HCT116 (cell line): ENCODE measurements around the gene CABLES1. TPM values are rescaled to one million over a fixed set of nuclear protein-coding genes. Genes with fewer than 3 reads are reported as not detected.

Experiments used
- ATAC-seq: fragments of 200-7000 bp; cut with Tn5 transposase; 2 replicates; pipeline ENCODE4 v1.9.1; 2020; ENCODE audit warnings: mild to moderate bottlenecking, moderate library complexity
- BruUV-seq: library from RNA; stranded (reverse); fragments of 400-500 nt; replicated peaks from 2 replicates; lab custom pipeline; 2021; lab: Mats Ljungman, UMichigan
- CTCF ChIA-PET: fragments of 300-600 bp; sonication (Branson Sonifier 250); formaldehyde crosslinking; loops from one replicate; lab custom pipeline; 2021; ENCODE audit warnings: antibody characterized with exemption; lab: Charles Lee
- POLR2A ChIA-PET: fragments of 300-600, 350-600 bp; sonication (Branson Sonifier 250); formaldehyde crosslinking; loops from one replicate; lab custom pipeline; 2021; ENCODE audit warnings: antibody characterized with exemption; lab: Charles Lee
- RAD21 ChIA-PET, 2 experiments: fragments of 300-600 bp; sonication (Branson Sonifier 250); formaldehyde crosslinking; loops; one replicate each; lab custom pipeline; 2023; ENCODE audit warnings: low total read pairs in 2 of 2; ENCODE audit not compliant: uncharacterized antibody in 2 of 2, unreplicated experiment in 2 of 2, low non-redundant PET in 1 of 2; lab: Charles Lee
- DNase-seq: peaks from one replicate; pipeline ENCODE4 v3.0.0-alpha.2; 2010; ENCODE audit warnings: low read depth, low spot score
- H2AFZ ChIP-seq: fragments of 200-600 bp; shearing (Covaris generic), sonication (generic); 2 replicates; pipeline ENCODE4 v1.6.1; 2017; ENCODE audit warnings: low read depth, mixed run types, mixed read lengths, antibody characterized with exemption, low read length; ENCODE audit not compliant: poor library complexity, severe bottlenecking
- H3K27ac ChIP-seq: 2 replicates; pipeline ENCODE4 v1.5.1; 2012; ENCODE audit warnings: low read depth, low read length
- H3K27me3 ChIP-seq: fragments of 200-600 bp; sonication (generic); 2 replicates; pipeline ENCODE4 v1.6.1; 2016; ENCODE audit warnings: mixed run types, low read length, mixed read lengths; ENCODE audit not compliant: insufficient read depth
- H3K36me3 ChIP-seq, 2 experiments: fragments of 200-500 bp in 1 of 2; fragments of 200-600 bp in 1 of 2; sonication (Bioruptor generic) in 1 of 2; sonication (generic) in 1 of 2; 2 replicates each; pipeline versions ENCODE4 v1.5.1 to v1.6.1; 2014 to 2016; ENCODE audit warnings: low read length in 2 of 2, inconsistent platforms in 1 of 2, mixed read lengths in 1 of 2, mixed run types in 1 of 2; ENCODE audit not compliant: insufficient read depth in 2 of 2, control insufficient read depth in 1 of 2
- H3K4me1 ChIP-seq, 2 experiments: fragments of 200-600 bp in 1 of 2; sonication (generic) in 1 of 2; 2 replicates each; pipeline versions ENCODE4 v1.5.1 to v1.6.1; 2012 to 2017; ENCODE audit warnings: low read length in 2 of 2, inconsistent platforms in 1 of 2, mild to moderate bottlenecking in 1 of 2, mixed read lengths in 1 of 2, mixed run types in 1 of 2, moderate library complexity in 1 of 2; ENCODE audit not compliant: insufficient read depth in 2 of 2, control insufficient read depth in 1 of 2
- H3K4me2 ChIP-seq: fragments of 200-600 bp; sonication (generic); 2 replicates; pipeline ENCODE4 v1.6.1; 2017; ENCODE audit warnings: mixed run types, low read length, mixed read lengths
- H3K4me3 ChIP-seq, 2 experiments: fragments of 200-600 bp in 1 of 2; sonication (generic) in 1 of 2; replicated peaks in 1 of 2; 2 replicates each; pipeline ENCODE4 v1.5.1; 2011 to 2016; ENCODE audit warnings: low read length in 2 of 2, control low read depth in 1 of 2, low read depth in 1 of 2, mild to moderate bottlenecking in 1 of 2, mixed read lengths in 1 of 2, mixed run types in 1 of 2
- H3K79me2 ChIP-seq: fragments of 200-600 bp; sonication (generic); 2 replicates; pipeline ENCODE4 v1.6.1; 2017; ENCODE audit warnings: mild to moderate bottlenecking, mixed run types, low read length, moderate library complexity, mixed read lengths; ENCODE audit not compliant: insufficient read depth
- H3K9ac ChIP-seq: fragments of 200-600 bp; sonication (generic); 2 replicates; pipeline ENCODE4 v1.6.1; 2016; ENCODE audit warnings: low read length, mixed read lengths
- H3K9me2 ChIP-seq: fragments of 200-600 bp; sonication (generic), shearing (Covaris generic); 2 replicates; pipeline ENCODE4 v1.6.1; 2017; ENCODE audit warnings: mixed run types, mild to moderate bottlenecking, moderate library complexity; ENCODE audit not compliant: insufficient read depth
- H3K9me3 ChIP-seq, 2 experiments: fragments of 200-500 bp in 1 of 2; fragments of 200-600 bp in 1 of 2; sonication (Bioruptor generic) in 1 of 2; sonication (generic) in 1 of 2; 2 replicates each; pipeline ENCODE4 v1.6.1; 2014 to 2017; ENCODE audit warnings: low read length in 2 of 2, mixed read lengths in 2 of 2, inconsistent platforms in 1 of 2, low read depth in 1 of 2, mild to moderate bottlenecking in 1 of 2, mixed run types in 1 of 2, moderate library complexity in 1 of 2; ENCODE audit not compliant: control insufficient read depth in 1 of 2, insufficient read depth in 1 of 2
- H4K20me1 ChIP-seq: fragments of 200-600 bp; sonication (generic), shearing (Covaris generic); 2 replicates; pipeline ENCODE4 v1.6.1; 2017; ENCODE audit warnings: mixed run types, mild to moderate bottlenecking, moderate library complexity; ENCODE audit not compliant: insufficient read depth
- CBX3 ChIP-seq: IDR thresholded peaks from 2 replicates; pipeline ENCODE4 v1.6.1; 2012; ENCODE audit warnings: low read depth
- CEBPB ChIP-seq: IDR thresholded peaks from 2 replicates; pipeline ENCODE4 v1.6.1; 2012; ENCODE audit warnings: low read depth
- EZH2 ChIP-seq: fragments of 200-600 bp; sonication (generic); IDR thresholded peaks from 2 replicates; pipeline ENCODE4 v1.6.1; 2017; ENCODE audit warnings: antibody characterized with exemption, mixed run types
- EZH2phosphoT487 ChIP-seq: fragments of 200-600 bp; IDR thresholded peaks from 2 replicates; pipeline ENCODE4 v1.6.1; 2018; ENCODE audit warnings: antibody characterized with exemption, borderline replicate concordance
- FOSL1 ChIP-seq: IDR thresholded peaks from 2 replicates; pipeline ENCODE4 v1.6.1; 2012; ENCODE audit warnings: low read depth
- JUND ChIP-seq: IDR thresholded peaks from 2 replicates; pipeline ENCODE4 v1.6.1; 2012
- POLR2AphosphoS5 ChIP-seq: IDR thresholded peaks from 2 replicates; pipeline ENCODE4 v1.6.1; 2011; ENCODE audit warnings: mild to moderate bottlenecking, low read depth, low read length, moderate library complexity
- REST ChIP-seq: IDR thresholded peaks from 2 replicates; pipeline ENCODE4 v1.6.1; 2012; ENCODE audit warnings: low read depth
- SP1 ChIP-seq: IDR thresholded peaks from 2 replicates; pipeline ENCODE4 v1.6.1; 2012; ENCODE audit warnings: low read depth
- TCF7L2 ChIP-seq: IDR thresholded peaks from 2 replicates; pipeline ENCODE4 v1.7.0; 2011; ENCODE audit warnings: borderline replicate concordance, inconsistent platforms; ENCODE audit not compliant: insufficient read depth, insufficient read length; ENCODE audit errors: extremely low read depth
- YY1 ChIP-seq: IDR thresholded peaks from 2 replicates; pipeline ENCODE4 v1.6.1; 2011; ENCODE audit warnings: low read length, low read depth, moderate library complexity, mild to moderate bottlenecking; ENCODE audit not compliant: insufficient replicate concordance; ENCODE audit errors: extremely low read depth
- intact Hi-C: fragments of 100-400 bp; cut with micrococcal nuclease; formaldehyde crosslinking; loops from 2 replicates; pipeline ENCODE4 v1.10.0; 2022
- total RNA-seq: library from RNA; stranded (reverse); gene quantifications from one replicate; pipeline ENCODE4 v1.2.1, GENCODE V29; 2021; ENCODE audit not compliant: unreplicated experiment
- TF ChIP-seq, protein P1 (sequence below): IDR thresholded peaks from 2 replicates; pipeline ENCODE4 v1.6.1; 2012
- TF ChIP-seq, protein P2 (sequence below): IDR thresholded peaks from 2 replicates; pipeline ENCODE4 v1.6.1; 2011; ENCODE audit warnings: mild to moderate bottlenecking, low read length, moderate library complexity; ENCODE audit not compliant: insufficient replicate concordance; ENCODE audit errors: extremely low read depth
- TF ChIP-seq, protein P3 (sequence below): IDR thresholded peaks from 2 replicates; pipeline ENCODE4 v1.6.1; 2012

Gene CABLES1
- total RNA-seq, 1 experiment from 2014 or later: 7.7 TPM

DNA sequence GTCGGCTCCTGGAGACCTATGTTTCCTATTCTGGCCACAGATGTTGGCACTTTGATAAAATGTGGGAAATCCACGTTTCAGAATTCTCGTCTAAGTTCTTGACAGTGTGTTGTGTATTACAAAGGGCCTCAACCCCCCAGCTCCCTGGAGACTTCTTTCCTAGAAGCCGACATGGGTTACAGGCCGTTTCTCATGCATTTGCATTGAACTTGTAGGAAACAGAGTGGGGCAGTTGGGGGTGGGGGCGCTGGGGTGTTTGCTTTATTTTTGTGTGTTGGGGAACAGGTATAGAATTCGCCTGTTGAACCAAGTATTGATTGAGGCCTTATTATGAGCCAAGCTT lies 104.0 kb downstream of the CABLES1 start (continued):
- no peak for TF ChIP-seq CBX3
- TF ChIP-seq EZH2: no peak
- no peak for TF ChIP-seq TCF7L2
- TF ChIP-seq YY1: no peak
- TF ChIP-seq, protein P1, sequence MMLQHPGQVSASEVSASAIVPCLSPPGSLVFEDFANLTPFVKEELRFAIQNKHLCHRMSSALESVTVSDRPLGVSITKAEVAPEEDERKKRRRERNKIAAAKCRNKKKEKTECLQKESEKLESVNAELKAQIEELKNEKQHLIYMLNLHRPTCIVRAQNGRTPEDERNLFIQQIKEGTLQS: no peak
- TF ChIP-seq CEBPB: no peak
- no peak for TF ChIP-seq EZH2phosphoT487
- TF ChIP-seq SP1: no peak
- no peak for TF ChIP-seq FOSL1
- TF ChIP-seq, protein P2, sequence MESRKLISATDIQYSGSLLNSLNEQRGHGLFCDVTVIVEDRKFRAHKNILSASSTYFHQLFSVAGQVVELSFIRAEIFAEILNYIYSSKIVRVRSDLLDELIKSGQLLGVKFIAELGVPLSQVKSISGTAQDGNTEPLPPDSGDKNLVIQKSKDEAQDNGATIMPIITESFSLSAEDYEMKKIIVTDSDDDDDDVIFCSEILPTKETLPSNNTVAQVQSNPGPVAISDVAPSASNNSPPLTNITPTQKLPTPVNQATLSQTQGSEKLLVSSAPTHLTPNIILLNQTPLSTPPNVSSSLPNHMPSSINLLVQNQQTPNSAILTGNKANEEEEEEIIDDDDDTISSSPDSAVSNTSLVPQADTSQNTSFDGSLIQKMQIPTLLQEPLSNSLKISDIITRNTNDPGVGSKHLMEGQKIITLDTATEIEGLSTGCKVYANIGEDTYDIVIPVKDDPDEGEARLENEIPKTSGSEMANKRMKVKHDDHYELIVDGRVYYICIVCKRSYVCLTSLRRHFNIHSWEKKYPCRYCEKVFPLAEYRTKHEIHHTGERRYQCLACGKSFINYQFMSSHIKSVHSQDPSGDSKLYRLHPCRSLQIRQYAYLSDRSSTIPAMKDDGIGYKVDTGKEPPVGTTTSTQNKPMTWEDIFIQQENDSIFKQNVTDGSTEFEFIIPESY: no peak

DNA sequence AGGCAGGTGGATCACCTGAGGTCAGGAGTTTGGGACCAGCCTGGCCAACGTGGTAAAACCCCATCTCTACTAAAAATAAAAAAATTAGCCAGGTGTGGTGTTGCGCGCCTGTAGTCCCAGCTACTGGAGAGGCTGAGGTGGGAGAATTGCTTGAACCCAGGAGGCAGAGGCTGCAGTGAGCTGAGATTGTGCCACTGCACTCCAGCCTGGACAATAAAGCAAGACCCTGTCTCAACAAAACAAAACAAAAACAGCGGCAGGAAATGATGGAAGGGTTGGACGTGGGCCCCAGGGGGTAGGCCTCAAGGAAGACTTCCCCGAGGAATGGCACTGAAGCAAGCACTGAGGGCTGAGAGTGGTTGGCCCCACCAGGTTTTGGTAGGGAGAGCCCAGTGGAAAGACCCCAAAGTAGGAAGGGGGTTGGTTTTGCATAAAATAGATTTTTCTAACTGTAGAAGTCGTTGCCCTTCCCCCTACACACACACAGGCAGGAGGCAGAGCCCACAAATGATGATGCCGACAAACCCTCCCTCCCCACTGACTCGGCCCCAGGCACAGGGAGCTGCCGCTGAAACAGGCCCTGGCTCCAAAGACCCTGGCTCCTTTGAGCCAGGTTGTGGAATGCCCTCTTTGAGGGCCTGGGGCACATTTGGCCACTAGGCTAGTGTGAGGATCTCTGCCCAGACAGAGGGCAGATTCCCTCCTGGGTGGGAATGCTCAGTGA lies 104.8 kb downstream of the CABLES1 start:
- H3K4me3 ChIP-seq: no peak overlapping the region
- H3K9me2 ChIP-seq: no peaks in the 10 kb centered on the region
- no peaks in the 10 kb centered on the region for H4K20me1 ChIP-seq
- BruUV-seq: no TSS peak
- H3K4me1 ChIP-seq: 0 out of 4 replicates have a peak, but pooled peaks cover 0 to 2% of the 10 kb centered on the region in 2 experiments
- POLR2A ChIA-PET: no interaction called here
- no peak overlapping the region for H3K9ac ChIP-seq
- intact Hi-C loops: no loop called here
- no peaks in the 10 kb centered on the region for H3K9me3 ChIP-seq
- CTCF ChIA-PET: no interaction called here
- TF ChIP-seq EZH2 (no peak), TCF7L2 (no peak), JUND (no peak), REST (no peak), CEBPB (no peak), YY1 (no peak), POLR2AphosphoS5 (no peak)
- TF ChIP-seq, protein P3, sequence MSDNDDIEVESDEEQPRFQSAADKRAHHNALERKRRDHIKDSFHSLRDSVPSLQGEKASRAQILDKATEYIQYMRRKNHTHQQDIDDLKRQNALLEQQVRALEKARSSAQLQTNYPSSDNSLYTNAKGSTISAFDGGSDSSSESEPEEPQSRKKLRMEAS: no peak
- TF ChIP-seq, protein P1: no peak
- RAD21 ChIA-PET: no interaction called here
- no peak for ATAC-seq
- H3K27ac ChIP-seq: no peak overlapping the region
- DNase-seq: no peak
- no peak overlapping the region for H3K4me2 ChIP-seq
- H3K36me3 ChIP-seq: no peaks in the 10 kb centered on the region
- no peaks in the 10 kb centered on the region for H3K27me3 ChIP-seq
- H3K79me2 ChIP-seq: no peaks in the 10 kb centered on the region
- no peak overlapping the region for H2AFZ ChIP-seq
